ENCODE results near the gene ZNF497.
"Not testable (repeated sequence)": the region's sequence is repeated elsewhere in the genome, so short reads cannot be mapped to it uniquely, and the experiment has no call there.

Gene ZNF497

GRCh38 chr19:58319241-58319640 is 43.3 kb downstream of the ZNF497 start:
- Histone ChIP-seq H3K9me3 (no peaks in the 10 kb centered on the region), H3K4me3 (ENCODE audit: low read depth, low read length) (no peak overlapping the region), H3K36me3 (peaks cover 24% of the 10 kb centered on the region), H3K27me3 (no peaks in the 10 kb centered on the region), H3K4me1 (no peaks in the 10 kb centered on the region)
- no peak for DNase-seq
- TF ChIP-seq CTCF (IDR thresholded peaks at IDR 0.05; ENCODE audit: low read depth, low read length), result no peak

GRCh38 chr19:58318297-58318696 is 44.3 kb downstream of the ZNF497 start:
- no peaks in the 10 kb centered on the region for H3K27me3 ChIP-seq
- H3K9me3 ChIP-seq, result no peaks in the 10 kb centered on the region
- no peak for TF ChIP-seq CTCF (IDR thresholded peaks at IDR 0.05; ENCODE audit: low read depth, low read length)
- peaks cover 33% of the 10 kb centered on the region for H3K36me3 ChIP-seq
- H3K4me1 ChIP-seq, result no peaks in the 10 kb centered on the region
- no peak for DNase-seq
- no peak overlapping the region for H3K4me3 ChIP-seq (ENCODE audit: low read depth, low read length)

- Histone ChIP-seq H3K27me3 (no peaks in the 10 kb centered on the region), H3K36me3 (peaks cover 41% of the 10 kb centered on the region), H3K4me1 (no peaks in the 10 kb centered on the region), H3K4me3 (ENCODE audit: low read depth, low read length) (no peak overlapping the region), H3K9me3 (no peaks in the 10 kb centered on the region)
- no peak for TF ChIP-seq CTCF (IDR thresholded peaks at IDR 0.05; ENCODE audit: low read depth, low read length)
- DNase-seq, result no peak
These were observed 45.0 kb downstream of the ZNF497 start for GRCh38 chr19:58317476-58318072.

- no peak for TF ChIP-seq CTCF (IDR thresholded peaks at IDR 0.05; ENCODE audit: low read depth, low read length)
- no peak for DNase-seq
- Histone ChIP-seq H3K9me3 (no peaks in the 10 kb centered on the region), H3K4me1 (no peaks in the 10 kb centered on the region), H3K27me3 (no peaks in the 10 kb centered on the region), H3K36me3 (peaks cover 53% of the 10 kb centered on the region), H3K4me3 (ENCODE audit: low read depth, low read length) (no peak overlapping the region)
These were observed 47.0 kb downstream of the ZNF497 start for GRCh38 chr19:58315580-58315979.

GRCh38 chr19:58311345-58311865 is 51.1 kb downstream of the ZNF497 start:
- no peaks in the 10 kb centered on the region for H3K9me3 ChIP-seq
- no peak for DNase-seq
- TF ChIP-seq CTCF (IDR thresholded peaks at IDR 0.05; ENCODE audit: low read depth, low read length), result no peak

GRCh38 chr19:58310685-58311084 is 51.9 kb downstream of the ZNF497 start:
- H3K36me3 ChIP-seq, result peaks cover 88% of the 10 kb centered on the region
- peak; percentile 20 for TF ChIP-seq CTCF (IDR thresholded peaks at IDR 0.05; ENCODE audit: low read depth, low read length)
- peak; percentile 36 for DNase-seq

More at GRCh38 chr19:58311345-58311865, 51.1 kb downstream of the ZNF497 start:
- Histone ChIP-seq H3K4me3 (ENCODE audit: low read depth, low read length) (no peak overlapping the region), H3K4me1 (no peaks in the 10 kb centered on the region), H3K27me3 (no peaks in the 10 kb centered on the region), H3K36me3 (peaks cover 91% of the 10 kb centered on the region)

More at GRCh38 chr19:58310685-58311084, 51.9 kb downstream of the ZNF497 start:
- not testable (repeated sequence) for H3K4me3 ChIP-seq (ENCODE audit: low read depth, low read length); H3K27me3 ChIP-seq; H3K9me3 ChIP-seq; H3K4me1 ChIP-seq

All from BE2C (cell line).